ENCODE results near the gene CPZ.
"Not testable (repeated sequence)": the region's sequence is repeated elsewhere in the genome, so short reads cannot be mapped to it uniquely, and the experiment has no call there.

Gene CPZ

DNA sequence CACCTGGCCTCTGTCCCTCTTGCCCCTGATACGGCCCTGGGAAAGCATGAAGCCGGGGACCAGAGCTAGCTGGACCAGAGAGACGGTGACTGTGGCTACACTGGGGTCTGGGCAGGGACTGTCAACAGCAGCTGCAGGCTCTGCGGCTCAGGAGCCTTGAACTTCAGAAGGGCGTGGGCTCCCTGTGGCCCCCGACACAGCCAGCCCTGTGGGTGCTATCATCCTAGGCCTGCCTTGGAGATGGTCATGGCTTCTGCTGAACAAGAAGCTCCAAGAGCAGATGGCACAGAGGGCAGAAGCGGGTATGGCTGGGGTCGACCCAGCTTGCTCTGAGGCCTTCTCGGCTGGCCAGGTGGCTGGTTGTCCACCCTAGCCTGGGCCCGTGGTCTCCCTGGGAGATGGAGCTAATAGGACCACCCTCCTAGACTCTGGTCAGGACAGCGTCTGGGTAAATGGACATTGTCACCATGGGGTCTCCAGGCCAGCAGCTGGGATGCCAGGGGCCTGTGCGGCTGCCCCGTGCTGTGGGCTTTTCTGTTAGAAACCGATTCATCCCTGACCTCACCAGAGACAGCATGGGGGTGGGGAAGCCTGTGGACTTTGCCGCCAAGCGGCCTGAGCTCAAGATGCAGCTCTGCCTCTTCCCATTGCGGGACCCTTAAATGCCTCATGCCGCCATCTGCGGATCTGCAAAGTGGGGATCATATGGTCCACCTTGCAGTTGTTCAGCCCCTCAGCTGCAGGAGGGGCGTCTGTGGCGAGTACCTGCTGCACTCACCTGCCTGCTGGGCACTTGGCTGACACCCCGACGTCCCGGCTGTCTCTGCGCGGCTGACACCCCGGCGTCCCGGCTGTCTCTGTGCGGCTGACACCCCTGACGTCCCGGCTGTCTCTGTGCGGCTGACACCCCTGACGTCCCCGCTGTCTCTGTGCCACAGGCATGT is 21.1 kb downstream of the CPZ start:
- no peak for DNase-seq

DNA sequence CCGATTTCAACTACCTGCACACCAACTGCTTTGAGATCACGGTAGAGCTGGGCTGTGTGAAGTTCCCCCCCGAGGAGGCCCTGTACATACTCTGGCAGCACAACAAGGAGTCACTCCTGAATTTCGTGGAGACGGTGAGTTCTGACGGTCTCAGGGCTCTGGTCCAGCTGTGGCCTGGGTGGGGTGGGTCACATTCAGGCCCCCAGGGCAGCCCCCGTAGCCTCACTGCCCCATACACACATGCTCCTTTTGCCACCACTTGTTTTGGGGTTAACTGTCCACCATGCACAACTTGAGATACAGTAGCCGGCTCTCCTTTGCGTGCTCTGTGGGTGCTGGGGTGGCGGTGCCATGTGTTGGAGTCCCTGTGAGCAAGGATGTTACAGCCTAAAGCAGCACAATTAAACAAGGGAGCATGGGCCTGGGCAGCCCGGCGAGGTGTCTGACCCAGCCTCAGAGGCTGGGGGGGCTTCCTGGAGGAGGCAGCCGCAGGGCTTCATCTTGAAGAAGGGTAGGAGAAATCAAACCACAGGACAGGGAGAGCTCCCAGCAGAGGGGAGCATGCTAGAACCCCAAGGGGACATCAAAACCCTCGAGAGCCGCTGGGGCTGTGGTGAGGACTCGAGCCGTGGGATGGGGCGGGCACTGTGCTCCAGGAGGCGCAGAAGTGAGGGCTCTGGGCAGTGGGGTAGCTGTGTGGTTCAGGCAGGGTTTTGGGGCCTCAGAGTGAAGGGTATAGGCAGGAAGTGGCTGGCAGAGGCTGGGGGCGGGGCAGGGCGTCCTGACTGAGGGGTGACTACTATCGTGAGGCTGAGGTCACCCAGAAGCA is 22.0 kb downstream of the CPZ start:
- DNase-seq: no peak

DNA sequence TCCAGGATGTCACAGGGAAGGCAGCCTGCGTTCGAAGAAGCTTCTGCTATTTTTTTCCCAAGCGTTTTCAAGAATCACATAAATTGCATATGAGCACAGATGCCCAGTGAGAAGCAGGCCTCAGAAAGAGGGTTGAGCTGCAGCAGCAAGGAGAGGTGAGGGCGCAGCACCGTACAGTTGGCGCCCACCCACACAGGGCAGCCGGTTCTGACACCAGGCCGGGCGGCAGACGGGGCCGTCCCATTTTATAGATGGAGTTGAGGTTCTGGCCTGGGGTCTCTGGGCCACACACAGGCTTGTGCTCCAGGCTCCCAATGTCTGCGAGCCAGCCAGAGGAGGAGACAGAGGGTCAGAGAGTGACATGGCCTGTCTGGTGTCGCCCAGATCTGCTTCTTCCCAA is 22.8 kb downstream of the CPZ start:
- no peak for DNase-seq

DNA sequence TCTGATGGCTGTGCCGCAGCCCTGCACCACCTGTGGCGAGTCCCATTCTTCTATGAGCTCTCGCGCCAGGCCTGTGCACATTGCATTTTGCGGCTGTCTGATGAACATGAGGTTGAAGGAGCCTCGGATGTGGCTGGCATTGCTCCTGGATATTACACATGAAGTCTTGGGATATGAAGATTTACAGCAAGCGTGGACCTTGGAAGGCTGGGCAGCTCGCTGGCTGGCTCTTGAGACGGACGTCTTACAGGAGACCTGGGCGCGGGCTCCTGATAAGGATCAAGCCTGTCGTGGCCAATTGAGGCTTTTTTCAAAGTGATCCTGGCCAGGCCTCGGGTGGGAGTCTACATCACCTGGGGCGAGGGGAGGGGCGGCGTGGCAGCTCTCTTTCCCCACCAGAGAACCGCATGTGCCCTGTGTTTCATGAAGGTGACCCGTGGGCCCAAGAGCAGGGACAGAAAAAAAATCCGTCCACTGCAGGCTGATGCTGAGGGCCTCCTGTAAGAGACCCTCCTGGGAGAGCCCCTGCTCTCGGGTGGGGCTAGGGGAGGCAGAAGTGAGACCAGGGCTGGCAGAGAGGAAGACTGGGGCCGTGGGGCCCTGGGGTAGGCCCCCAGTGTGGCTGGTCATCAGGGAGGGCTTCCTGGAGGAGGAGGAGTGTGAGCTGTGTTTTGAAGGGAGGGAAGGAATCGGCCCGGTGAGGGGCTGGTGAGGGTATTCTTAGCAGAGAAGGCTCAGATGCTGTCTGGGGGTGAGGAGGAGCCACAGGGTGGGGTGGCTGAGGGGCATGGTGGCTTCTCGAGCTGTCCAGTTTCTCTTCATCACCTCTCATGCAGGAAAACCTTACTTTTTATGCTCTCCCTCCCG is 23.6 kb downstream of the CPZ start:
- DNase-seq: no peak

DNA sequence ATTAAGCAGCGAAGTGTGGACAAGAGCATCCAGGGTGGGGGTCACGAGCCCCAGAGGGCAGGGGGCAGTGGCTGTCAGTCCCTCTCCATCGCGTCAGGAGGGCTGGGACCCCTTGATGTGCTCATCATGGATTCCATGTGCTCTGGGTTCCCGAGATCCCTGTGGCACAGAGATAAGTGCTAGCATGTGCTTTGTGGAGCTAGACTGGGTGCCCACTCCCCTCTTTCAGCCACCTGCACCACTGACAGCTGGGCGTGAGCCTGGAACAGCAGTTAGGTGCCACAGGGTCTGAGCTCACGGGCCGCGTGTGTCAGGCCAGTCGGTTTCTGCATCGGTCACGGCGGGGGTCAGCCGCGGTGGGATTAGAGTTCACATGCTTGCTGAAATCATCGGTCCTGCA is 24.3 kb downstream of the CPZ start:
- no peak for DNase-seq

DNA sequence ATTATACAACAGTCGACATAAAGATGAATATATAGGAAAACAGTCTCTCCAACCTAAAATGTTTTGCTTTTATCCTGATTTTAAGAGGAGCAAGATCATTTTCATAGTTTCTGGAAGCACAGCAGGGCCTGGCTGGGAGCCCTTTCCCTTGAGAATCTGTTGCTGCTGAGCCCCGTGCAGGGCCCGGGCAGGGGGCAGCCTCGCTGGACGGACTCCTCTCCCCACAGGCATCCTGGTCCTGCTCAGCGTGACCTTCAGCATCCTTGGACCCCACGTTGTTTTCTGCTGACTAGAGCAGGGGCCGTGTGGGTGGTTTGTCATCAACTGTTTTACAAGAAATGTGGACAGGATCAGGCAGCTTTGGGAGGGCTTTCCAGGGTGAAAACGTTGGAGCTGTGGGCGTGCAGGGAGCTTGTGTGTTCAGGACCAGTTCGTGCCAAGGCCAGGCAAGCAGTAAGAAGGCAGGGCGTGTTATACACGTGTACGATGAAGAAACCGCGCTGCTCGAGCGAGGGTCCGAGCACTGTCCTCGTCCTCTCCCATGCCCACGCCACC is 25.0 kb downstream of the CPZ start:
- no peak for DNase-seq

DNA sequence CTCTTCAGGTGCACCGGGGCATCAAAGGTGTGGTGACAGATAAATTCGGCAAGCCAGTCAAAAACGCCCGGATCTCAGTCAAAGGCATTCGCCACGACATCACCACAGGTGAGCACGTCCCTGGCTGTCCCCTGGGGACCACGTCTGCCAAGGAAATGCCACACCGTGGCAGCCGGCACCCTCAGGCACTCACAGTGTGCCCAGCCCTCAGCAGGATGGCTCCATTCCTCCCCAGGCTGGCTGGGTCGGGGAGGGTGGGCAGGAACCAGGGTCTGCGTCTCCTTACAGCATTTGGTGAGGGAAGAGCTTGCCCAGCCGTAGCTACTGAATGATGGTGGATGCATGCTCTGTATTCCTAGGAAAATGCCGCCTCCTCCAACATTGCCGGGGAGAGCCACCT is 25.9 kb downstream of the CPZ start:
- no peak for DNase-seq

DNA sequence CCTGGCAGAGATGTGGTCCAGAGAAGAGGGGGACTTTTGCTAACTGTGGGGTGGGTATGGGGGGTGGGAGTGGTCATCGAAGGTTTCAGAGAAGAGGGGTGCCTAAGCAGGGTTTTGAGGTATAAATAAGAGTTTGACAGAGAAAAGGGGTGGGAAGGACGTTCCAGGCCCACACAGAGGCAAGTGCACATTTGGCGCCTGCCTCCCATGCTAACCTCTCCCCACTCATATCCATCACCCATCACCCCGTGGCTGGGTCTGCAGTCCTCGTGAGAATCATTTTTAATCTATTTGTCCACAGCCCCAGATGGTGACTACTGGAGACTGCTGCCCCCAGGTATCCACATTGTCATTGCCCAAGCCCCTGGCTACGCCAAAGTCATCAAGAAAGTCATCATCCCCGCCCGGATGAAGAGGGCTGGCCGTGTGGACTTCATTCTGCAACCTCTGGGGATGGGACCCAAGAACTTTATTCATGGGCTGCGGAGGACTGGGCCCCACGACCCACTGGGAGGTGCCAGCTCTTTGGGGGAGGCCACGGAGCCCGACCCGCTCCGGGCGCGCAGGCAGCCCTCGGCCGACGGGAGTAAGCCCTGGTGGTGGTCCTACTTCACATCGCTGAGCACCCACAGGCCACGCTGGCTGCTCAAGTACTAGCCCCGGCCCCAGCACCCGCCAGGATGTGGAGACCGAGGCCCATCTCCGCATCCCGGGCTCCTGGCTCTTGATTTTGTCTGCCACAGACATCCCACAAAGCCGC is 26.6 kb downstream of the CPZ start:
- DNase-seq: no peak

DNA sequence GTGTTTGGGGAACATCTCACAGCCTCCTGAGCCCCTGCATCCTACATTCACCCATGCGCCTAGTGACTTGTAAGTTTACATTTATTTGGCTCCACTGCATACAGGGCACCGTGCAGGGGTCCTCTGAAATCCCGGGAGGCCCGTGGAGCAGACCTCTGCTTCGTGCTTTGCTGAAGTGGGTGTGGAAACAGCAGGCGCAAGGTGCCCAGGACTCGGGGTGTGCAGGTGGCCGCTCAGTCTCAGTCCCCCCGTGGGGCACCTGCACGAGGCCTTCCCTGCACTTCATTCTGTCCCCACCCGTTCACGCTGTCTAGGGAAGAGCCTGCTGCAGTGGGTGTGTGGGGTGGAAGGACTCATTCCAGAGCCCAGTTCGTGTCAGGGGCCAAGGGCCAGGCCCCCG is 28.6 kb downstream of the CPZ start:
- DNase-seq: not testable (repeated sequence)

DNA sequence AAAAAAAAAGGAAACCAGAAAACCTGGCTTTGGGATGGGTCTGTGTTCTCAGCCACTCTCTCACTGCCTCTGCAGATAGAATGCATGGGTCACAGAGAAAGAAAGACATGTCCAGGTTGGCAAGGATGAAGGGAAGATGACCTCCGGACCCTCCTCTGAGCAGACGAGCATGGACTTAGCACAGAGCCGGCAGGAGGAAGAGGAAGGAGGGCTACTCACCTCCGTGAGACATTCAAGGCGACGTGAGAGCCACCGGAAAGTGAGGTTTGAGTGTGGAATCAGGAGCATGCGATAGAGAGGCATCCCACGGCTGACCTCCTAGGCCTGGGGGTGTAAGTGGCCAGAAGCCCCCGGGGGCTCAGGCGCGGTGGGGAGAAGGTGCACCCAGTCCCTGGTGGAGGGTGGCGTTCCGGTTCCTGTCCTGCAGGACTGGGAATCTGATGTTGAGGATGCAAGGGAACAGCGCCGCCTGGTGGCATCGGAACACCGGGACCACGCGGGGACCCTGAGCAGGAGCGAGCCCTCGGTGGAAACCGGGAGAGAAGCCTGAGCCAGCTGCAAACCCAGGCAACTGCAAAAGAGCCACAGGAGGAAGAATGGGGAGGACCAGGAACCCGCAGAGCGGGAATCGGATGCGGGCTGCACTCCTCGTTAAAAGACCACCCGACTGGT is 32.2 kb downstream of the CPZ start:
- DNase-seq: not testable (repeated sequence)

DNA sequence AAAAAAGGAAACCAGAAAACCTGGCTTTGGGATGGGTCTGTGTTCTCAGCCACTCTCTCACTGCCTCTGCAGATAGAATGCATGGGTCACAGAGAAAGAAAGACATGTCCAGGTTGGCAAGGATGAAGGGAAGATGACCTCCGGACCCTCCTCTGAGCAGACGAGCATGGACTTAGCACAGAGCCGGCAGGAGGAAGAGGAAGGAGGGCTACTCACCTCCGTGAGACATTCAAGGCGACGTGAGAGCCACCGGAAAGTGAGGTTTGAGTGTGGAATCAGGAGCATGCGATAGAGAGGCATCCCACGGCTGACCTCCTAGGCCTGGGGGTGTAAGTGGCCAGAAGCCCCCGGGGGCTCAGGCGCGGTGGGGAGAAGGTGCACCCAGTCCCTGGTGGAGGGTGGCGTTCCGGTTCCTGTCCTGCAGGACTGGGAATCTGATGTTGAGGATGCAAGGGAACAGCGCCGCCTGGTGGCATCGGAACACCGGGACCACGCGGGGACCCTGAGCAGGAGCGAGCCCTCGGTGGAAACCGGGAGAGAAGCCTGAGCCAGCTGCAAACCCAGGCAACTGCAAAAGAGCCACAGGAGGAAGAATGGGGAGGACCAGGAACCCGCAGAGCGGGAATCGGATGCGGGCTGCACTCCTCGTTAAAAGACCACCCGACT is 37.8 kb downstream of the CPZ start:
- DNase-seq: not testable (repeated sequence)

DNA sequence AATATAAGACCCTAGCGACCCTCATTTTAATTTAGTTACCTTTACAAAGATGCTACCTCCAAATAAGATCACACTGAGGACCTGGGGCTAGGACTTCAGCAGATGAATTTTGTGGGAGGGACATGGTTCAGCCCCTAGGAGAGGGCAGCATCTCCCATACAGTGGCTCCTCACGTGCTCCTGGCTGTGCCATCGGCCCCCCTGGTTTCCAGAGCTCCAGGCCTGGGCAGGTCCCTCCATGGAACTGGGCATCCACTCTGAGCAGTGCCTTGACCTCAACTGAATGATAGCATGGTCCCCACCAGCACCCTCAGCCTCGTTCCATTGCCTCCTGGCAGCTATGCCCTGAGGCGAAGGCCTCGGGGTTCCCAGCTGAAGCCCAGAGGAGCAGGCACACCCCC is 39.3 kb downstream of the CPZ start:
- DNase-seq: not testable (repeated sequence)

DNA sequence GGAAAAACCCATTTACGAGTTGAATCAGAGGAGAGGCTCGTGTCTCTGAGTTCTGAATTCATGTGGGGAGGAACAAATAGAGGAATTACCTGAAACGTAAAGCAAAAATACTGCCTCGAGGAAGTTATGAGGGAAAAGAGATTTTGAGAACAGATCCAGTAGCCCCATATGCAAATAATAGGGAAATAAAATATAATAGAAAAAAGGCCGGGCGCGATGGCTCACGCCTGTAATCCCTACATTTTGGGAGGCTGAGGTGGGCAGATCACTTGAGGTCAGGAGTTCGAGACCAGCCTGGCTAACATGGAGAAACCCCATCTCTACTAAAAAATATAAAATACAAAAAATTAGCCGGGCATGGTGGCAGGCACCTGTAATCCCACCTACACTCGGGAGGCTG is 42.2 kb downstream of the CPZ start:
- not testable (repeated sequence) for DNase-seq

DNA sequence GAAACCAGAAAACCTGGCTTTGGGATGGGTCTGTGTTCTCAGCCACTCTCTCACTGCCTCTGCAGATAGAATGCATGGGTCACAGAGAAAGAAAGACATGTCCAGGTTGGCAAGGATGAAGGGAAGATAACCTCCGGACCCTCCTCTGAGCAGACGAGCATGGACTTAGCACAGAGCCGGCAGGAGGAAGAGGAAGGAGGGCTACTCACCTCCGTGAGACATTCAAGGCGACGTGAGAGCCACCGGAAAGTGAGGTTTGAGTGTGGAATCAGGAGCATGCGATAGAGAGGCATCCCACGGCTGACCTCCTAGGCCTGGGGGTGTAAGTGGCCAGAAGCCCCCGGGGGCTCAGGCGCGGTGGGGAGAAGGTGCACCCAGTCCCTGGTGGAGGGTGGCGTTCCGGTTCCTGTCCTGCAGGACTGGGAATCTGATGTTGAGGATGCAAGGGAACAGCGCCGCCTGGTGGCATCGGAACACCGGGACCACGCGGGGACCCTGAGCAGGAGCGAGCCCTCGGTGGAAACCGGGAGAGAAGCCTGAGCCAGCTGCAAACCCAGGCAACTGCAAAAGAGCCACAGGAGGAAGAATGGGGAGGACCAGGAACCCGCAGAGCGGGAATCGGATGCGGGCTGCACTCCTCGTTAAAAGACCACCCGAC is 43.5 kb downstream of the CPZ start:
- not testable (repeated sequence) for DNase-seq

DNA sequence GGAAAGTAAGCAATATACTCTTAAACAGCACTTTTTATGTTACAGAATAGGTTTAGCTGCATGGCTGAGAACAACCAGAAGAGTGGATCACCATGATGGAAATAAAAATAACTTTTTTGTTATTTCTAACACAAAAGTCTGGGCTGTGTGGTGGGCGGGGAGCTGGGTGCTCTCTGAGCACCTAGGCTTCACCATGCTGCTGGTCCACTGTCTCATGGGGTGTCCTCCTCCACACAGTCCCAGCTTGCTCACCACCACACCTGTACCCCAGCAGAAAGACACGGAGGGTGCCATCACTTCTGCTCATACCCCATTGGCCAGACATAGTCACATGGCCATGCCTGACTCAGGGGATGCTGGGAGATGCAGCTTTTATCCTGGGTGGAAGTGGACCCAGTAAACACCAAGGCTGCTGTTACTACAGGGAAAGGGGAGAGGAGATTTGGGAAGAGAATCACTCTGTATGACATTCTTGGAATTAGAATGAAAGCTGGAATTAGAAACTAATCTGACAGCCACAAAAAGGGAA is 45.0 kb downstream of the CPZ start:
- DNase-seq: no peak

DNA sequence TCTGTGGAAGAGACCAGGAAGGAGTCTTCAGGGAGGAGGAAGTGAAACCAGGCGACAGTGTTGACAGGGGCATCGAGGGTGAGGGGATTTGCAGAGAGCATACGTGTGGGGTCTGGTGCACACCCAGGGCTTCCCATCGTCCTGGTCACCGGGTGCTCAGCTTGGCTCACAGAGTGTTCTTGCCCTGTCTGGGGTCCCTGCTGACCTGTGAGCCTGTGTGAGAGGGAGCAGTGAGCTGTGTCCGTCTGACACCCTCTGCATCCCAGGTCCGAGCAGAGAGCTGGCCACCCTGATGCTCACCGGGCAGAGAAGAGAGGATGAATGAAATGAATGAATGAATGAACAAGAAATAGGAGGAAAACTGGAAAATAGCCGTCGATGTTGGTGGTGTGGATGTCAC is 46.5 kb downstream of the CPZ start:
- no peak for DNase-seq

DNA sequence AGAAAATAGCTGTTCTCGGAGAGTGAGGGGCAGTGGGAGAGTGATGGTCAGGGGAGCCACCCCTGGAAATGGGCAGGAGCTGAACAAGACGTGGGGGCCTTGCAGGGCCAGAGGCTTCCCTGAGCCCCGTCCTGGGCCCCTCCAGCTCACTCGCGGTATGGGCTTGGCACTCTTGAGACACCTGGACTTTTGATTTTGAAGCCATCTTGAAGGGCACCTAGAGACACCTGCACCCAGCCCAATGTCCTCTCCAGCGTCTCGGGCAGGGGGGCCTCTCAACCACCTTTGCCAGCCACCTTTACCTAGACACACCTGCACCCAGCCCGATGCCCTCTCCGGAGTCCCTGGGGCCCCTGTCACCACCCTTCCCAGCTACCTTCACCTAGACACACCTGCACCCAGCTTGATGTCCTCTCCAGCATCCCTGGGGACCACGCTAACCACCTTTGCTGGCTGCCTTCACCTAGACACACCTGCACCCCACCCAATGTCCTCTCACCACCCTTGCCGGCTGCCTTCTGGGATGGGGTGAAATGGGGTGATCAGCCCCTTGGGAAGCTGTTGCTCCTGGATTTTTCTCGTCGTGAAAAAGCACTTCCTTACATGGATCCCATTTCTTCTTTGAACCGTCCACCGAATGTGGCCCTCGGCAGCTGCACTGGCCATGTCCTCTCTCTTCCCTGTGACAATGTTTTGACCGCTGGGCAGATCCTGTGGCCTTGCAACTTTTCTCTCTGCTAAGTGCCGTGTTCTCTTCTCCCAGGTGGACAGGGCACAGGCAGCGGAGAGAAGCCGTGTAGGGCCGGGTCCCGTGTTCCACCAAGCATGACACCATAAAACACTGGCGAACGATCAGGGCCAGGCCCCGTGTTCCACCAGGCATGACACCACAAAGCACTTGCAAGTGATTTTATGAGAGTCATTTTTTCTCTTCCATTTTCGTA is 47.5 kb downstream of the CPZ start:
- no peak for DNase-seq

DNA sequence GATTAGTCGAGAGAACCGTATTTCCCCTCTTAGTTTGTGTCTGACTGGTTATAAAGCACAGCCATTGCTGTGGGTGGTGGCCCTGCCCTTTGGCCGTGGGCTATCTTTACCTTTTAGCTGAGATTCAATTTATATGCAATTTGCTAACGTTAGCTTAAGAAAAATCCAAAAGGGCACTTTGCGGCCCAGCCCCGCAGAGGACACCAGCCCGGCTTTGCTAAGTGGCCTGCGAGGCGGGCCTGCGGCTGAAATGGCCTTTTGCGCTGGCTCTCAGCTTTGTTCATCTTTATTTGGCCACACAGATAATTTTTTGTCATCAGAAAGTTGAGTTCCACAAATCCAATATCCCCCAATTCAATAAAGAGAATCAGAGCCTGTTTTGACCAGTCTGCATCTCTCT is 48.3 kb downstream of the CPZ start:
- no peak for DNase-seq

DNA sequence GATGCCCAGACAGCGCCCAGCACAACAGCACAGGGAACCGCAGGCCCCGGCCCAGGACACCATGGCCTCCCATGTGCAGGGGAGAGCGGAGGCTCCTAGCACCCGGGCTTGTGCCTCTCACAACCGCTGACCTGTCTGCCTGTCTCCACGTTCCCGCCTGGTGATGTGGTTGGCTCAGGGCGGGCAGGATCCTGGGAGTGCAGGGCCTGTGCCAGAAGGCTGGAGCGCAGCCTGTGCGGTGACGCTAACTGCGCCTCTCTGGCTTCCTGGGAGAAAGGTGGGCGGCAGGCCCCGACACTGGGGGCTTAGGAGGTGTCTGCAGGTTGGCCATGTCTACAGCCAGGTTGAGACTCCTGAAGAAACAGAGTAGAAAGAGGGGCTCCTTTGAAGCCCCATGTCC is 48.7 kb downstream of the CPZ start:
- DNase-seq: no peak
